K562 (cell line): ENCODE measurements around the gene ATE1. TPM values are rescaled to one million over a fixed set of nuclear protein-coding genes. Genes with fewer than 3 reads are reported as not detected.

Experiments
- polyA plus RNA-seq, 8 experiments: library from polyadenylated mRNA; depleted of rRNA in 4 of 8; stranded (reverse) in 5 of 8; unstranded in 3 of 8; fragments of >200 nt; fragmentation: Nextera tagmentation in 2 of 8; fragmentation: Illumina TruSeq in 1 of 8; extraction: Ambion mirVana in 2 of 8; extraction: Trizol in 1 of 8; gene quantifications; 2 replicates each; pipeline versions ENCODE4 v1.2.1 to v1.2.3, GENCODE V29; 2011 to 2014; ENCODE audit warnings: inconsistent platforms in 1 of 8, missing spikeins in 1 of 8
- small RNA-seq: library from RNA; depleted of rRNA; stranded (forward); fragments of <200 nt; gene quantifications from one replicate; pipeline ENCODE3, GENCODE V24; 2014
- total RNA-seq, 7 experiments: library from RNA; depleted of rRNA in 6 of 7; stranded (reverse); fragments of >200 nt in 6 of 7; fragmentation: Illumina TruSeq in 2 of 7; extraction: Trizol in 2 of 7; gene quantifications; 2 replicates each; pipeline versions ENCODE4 v1.2.1 to v1.2.3, GENCODE V29; 2011 to 2021; ENCODE audit warnings: low replicate concordance in 1 of 7

ATE1 gene
- total and polyA plus RNA-seq, 9 of the 15 experiments (the other 6 are each of a cell fraction or from before 2014, with no cell fraction given) = 3.0 to 14.2 (median 8.8) TPM

Small RNAs within 50 kb of the gene (small RNA-seq; reads per million reads assigned to genes)
- gene RF00019 (not detected), gene RF02219 (not detected)

Other genes starting within 250 kb of the ATE1 start
- 46.4 and 50.8 TPM in 2 replicates for gene NSMCE4A, start 47.2 kb upstream of the ATE1 start, total RNA-seq (2014; rRNA removed)
- 45.7 and 48.1 TPM in 2 replicates for gene NSMCE4A, start 47.2 kb upstream of the ATE1 start, total RNA-seq (2014; rRNA removed; fragmentation: Illumina TruSeq; extraction: Trizol)
- gene NSMCE4A, start 47.2 kb upstream of the ATE1 start, total RNA-seq (2015; rRNA removed; fragmentation: Illumina TruSeq; extraction: Trizol) = 42.8 and 46.4 TPM in 2 replicates
- 39.4 and 41.1 TPM in 2 replicates for gene NSMCE4A, start 47.2 kb upstream of the ATE1 start, total RNA-seq (2021)
- 48.4 and 65.6 TPM in 2 replicates for gene NSMCE4A, start 47.2 kb upstream of the ATE1 start, polyA plus RNA-seq (2011; rRNA removed)
- 46.8 and 48.6 TPM in 2 replicates for gene NSMCE4A, start 47.2 kb upstream of the ATE1 start, polyA plus RNA-seq (2014; fragmentation: Illumina TruSeq; extraction: Trizol)
- gene NSMCE4A, start 47.2 kb upstream of the ATE1 start, polyA plus RNA-seq (2014; fragmentation: Nextera tagmentation; extraction: Ambion mirVana) = 10 to 100 TPM in 1 of 2 experiments, 1 to 10 TPM in 1; 8.4 to 12.3 TPM
- 78.6 and 88.5 TPM in 2 replicates for gene NSMCE4A, start 47.2 kb upstream of the ATE1 start, polyA plus RNA-seq (2014; rRNA removed)
- gene TACC2, start 61.1 kb upstream of the ATE1 start, total RNA-seq (2014; rRNA removed) = under 0.01 TPM in 1 of 2 replicates, not detected in the other
- not detected in 2 replicates for gene TACC2, start 61.1 kb upstream of the ATE1 start, total RNA-seq (2014; rRNA removed; fragmentation: Illumina TruSeq; extraction: Trizol)
- not detected in 2 replicates for gene TACC2, start 61.1 kb upstream of the ATE1 start, total RNA-seq (2015; rRNA removed; fragmentation: Illumina TruSeq; extraction: Trizol)
- gene TACC2, start 61.1 kb upstream of the ATE1 start, total RNA-seq (2021) = 0.22 and 0.35 TPM in 2 replicates
- gene TACC2, start 61.1 kb upstream of the ATE1 start, polyA plus RNA-seq (2011; rRNA removed) = not detected in 2 replicates
- gene TACC2, start 61.1 kb upstream of the ATE1 start, polyA plus RNA-seq (2014; fragmentation: Illumina TruSeq; extraction: Trizol) = 0.08 TPM in 1 of 2 replicates, not detected in the other
- gene TACC2, start 61.1 kb upstream of the ATE1 start, polyA plus RNA-seq (2014; fragmentation: Nextera tagmentation; extraction: Ambion mirVana) = under 1 TPM in 1 of 2 experiments, not detected in 1; 0.03 TPM
- not detected in 2 replicates for gene TACC2, start 61.1 kb upstream of the ATE1 start, polyA plus RNA-seq (2014; rRNA removed)